OCI-LY1 (cell line): ENCODE measurements around the gene MYH7B.

Experiments used
- H2AFZ ChIP-seq: fragments of 200-600 bp; sonication (generic), shearing (Covaris generic); 2 replicates; pipeline ENCODE4 v1.6.0; 2014; ENCODE audit warnings: antibody characterized with exemption, mild to moderate bottlenecking, low read length
- H3F3A ChIP-seq: fragments of 200-600 bp; sonication (generic), shearing (Covaris generic); 2 replicates; pipeline ENCODE4 v1.6.0; 2014; ENCODE audit warnings: mild to moderate bottlenecking, antibody characterized with exemption, low read length, moderate library complexity; ENCODE audit not compliant: insufficient read depth
- H3K27ac ChIP-seq: fragments of 200-600 bp; sonication (generic); 2 replicates; pipeline ENCODE4 v1.5.1; 2014; ENCODE audit warnings: low read length, mixed run types, mild to moderate bottlenecking, low read depth; ENCODE audit not compliant: poor library complexity, severe bottlenecking
- H3K27me3 ChIP-seq: fragments of 200-600 bp; sonication (generic); 2 replicates; pipeline ENCODE4 v1.6.0; 2014; ENCODE audit warnings: antibody characterized with exemption, mild to moderate bottlenecking, low read length, moderate library complexity; ENCODE audit not compliant: insufficient read depth
- H3K36me3 ChIP-seq: fragments of 200-600 bp; sonication (generic); 2 replicates; pipeline ENCODE4 v1.6.1; 2014; ENCODE audit warnings: mild to moderate bottlenecking, antibody characterized with exemption, low read length, moderate library complexity, mixed read lengths; ENCODE audit not compliant: insufficient read depth
- H3K4me1 ChIP-seq: fragments of 200-600 bp; sonication (generic); 2 replicates; pipeline ENCODE4 v1.5.1; 2014; ENCODE audit warnings: mild to moderate bottlenecking, low read length, moderate library complexity; ENCODE audit not compliant: insufficient read depth, severe bottlenecking
- H3K4me2 ChIP-seq: fragments of 200-600 bp; sonication (generic), shearing (Covaris generic); 2 replicates; pipeline ENCODE4 v1.6.1; 2014; ENCODE audit warnings: low read length
- H3K4me3 ChIP-seq: fragments of 200-600 bp; sonication (generic); 2 replicates; pipeline ENCODE4 v1.5.1; 2014; ENCODE audit warnings: low read length, low read depth, mild to moderate bottlenecking, mixed read lengths; ENCODE audit not compliant: poor library complexity, severe bottlenecking
- H3K79me2 ChIP-seq: fragments of 200-600 bp; shearing (Covaris generic); 2 replicates; pipeline ENCODE4 v1.6.1; 2016; ENCODE audit warnings: mixed run types, low read length, mixed read lengths; ENCODE audit not compliant: insufficient read depth
- H3K9ac ChIP-seq: fragments of 200-600 bp; sonication (generic), shearing (Covaris generic); 2 replicates; pipeline ENCODE4 v1.6.1; 2014; ENCODE audit warnings: mild to moderate bottlenecking, low read length, mixed read lengths
- H3K9me2 ChIP-seq: fragments of 200-600 bp; sonication (generic), shearing (Covaris generic); 2 replicates; pipeline ENCODE4 v1.6.1; 2014; ENCODE audit warnings: low read depth, mild to moderate bottlenecking, low read length, mixed read lengths
- H3K9me3 ChIP-seq: fragments of 200-600 bp; shearing (Covaris generic); 2 replicates; pipeline ENCODE4 v1.6.1; 2014; ENCODE audit warnings: low read length, mixed read lengths
- H4K20me1 ChIP-seq: fragments of 200-600 bp; sonication (generic), shearing (Covaris generic); 2 replicates; pipeline ENCODE4 v1.6.0; 2016; ENCODE audit warnings: mild to moderate bottlenecking, low read length; ENCODE audit not compliant: insufficient read depth
- CTCF ChIP-seq: fragments of 200-600 bp; sonication (generic), shearing (Covaris generic); IDR thresholded peaks from 2 replicates; pipeline ENCODE4 v1.5.1; 2017; ENCODE audit warnings: mild to moderate bottlenecking, antibody characterized with exemption, low read length, moderate library complexity, mixed read lengths
- EZH2 ChIP-seq: fragments of 200-600 bp; sonication (generic), shearing (Covaris generic); IDR thresholded peaks from 2 replicates; pipeline ENCODE4 v1.8.0; 2017; ENCODE audit warnings: borderline replicate concordance, mixed run types, mild to moderate bottlenecking, antibody characterized with exemption, low read length, moderate library complexity, mixed read lengths

MYH7B gene

GRCh38 chr20:34943808-34944567 lies 11.7 kb upstream of the MYH7B start:
- H3F3A ChIP-seq: no peaks in the 10 kb centered on the region
- H3K4me2 ChIP-seq: no peak overlapping the region
- peaks cover under 1% of the 10 kb centered on the region for H3K4me1 ChIP-seq
- H3K27ac ChIP-seq: no peak overlapping the region
- H3K9me3 ChIP-seq: no peaks in the 10 kb centered on the region
- H3K27me3 ChIP-seq: no peaks in the 10 kb centered on the region
- no peak overlapping the region for H2AFZ ChIP-seq
- H3K9me2 ChIP-seq: no peaks in the 10 kb centered on the region
- H3K4me3 ChIP-seq: no peak overlapping the region
- TF ChIP-seq EZH2: no peak
- TF ChIP-seq CTCF: no peak
- H3K79me2 ChIP-seq: no peaks in the 10 kb centered on the region
- H4K20me1 ChIP-seq: no peaks in the 10 kb centered on the region
- peaks cover 61% of the 10 kb centered on the region for H3K36me3 ChIP-seq
- no peak overlapping the region for H3K9ac ChIP-seq

- Histone ChIP-seq H3K79me2 (no peaks in the 10 kb centered on the region), H3K27ac (no peak overlapping the region), H3K9me2 (no peaks in the 10 kb centered on the region), H3F3A (no peaks in the 10 kb centered on the region), H3K9ac (no peak overlapping the region), H4K20me1 (no peaks in the 10 kb centered on the region), H3K4me3 (no peak overlapping the region), H3K4me2 (no peak overlapping the region), H3K4me1 (no peaks in the 10 kb centered on the region), H2AFZ (no peak overlapping the region), H3K27me3 (no peaks in the 10 kb centered on the region), H3K36me3 (peaks cover 62% of the 10 kb centered on the region), H3K9me3 (no peaks in the 10 kb centered on the region)
- no peak for TF ChIP-seq EZH2
- no peak for TF ChIP-seq CTCF
Observed at GRCh38 chr20:34945315-34946077, 10.2 kb upstream of the MYH7B start.

- Histone ChIP-seq H3K36me3 (peaks cover 55% of the 10 kb centered on the region), H3K9me3 (no peaks in the 10 kb centered on the region), H3K4me1 (peaks cover 6% of the 10 kb centered on the region), H3K79me2 (no peaks in the 10 kb centered on the region), H3K9ac (no peak overlapping the region), H3K4me2 (no peak overlapping the region), H3K9me2 (no peaks in the 10 kb centered on the region), H3F3A (no peaks in the 10 kb centered on the region), H3K27ac (no peak overlapping the region), H4K20me1 (no peaks in the 10 kb centered on the region), H3K27me3 (no peaks in the 10 kb centered on the region), H3K4me3 (no peak overlapping the region), H2AFZ (no peak overlapping the region)
- no peak for TF ChIP-seq CTCF
- no peak for TF ChIP-seq EZH2
Observed at GRCh38 chr20:34946661-34947060, 9.0 kb upstream of the MYH7B start.
